Uterus (tissue), 2 donors: Measurements from ENCODE around the gene TAF11L13.

Source experiments
- POLR2A ChIP-seq, 2 donors: fragments of 450-650 bp; IDR thresholded peaks; one replicate each; pipeline ENCODE4 v1.6.1; 2016; ENCODE audit warnings: antibody characterized with exemption in 2 of 2, mild to moderate bottlenecking in 1 of 2, moderate library complexity in 1 of 2
- TF ChIP-seq, protein P1 (sequence below), 4 experiments: fragments of 200-600 bp in 2 of 4; fragments of 450-650 bp in 2 of 4; sonication (generic) in 2 of 4; IDR thresholded peaks; one replicate each; pipeline ENCODE4 v1.5.1; 2016 to 2019; ENCODE audit warnings: antibody characterized with exemption in 4 of 4, mild to moderate bottlenecking in 2 of 4, moderate library complexity in 1 of 4

- TF ChIP-seq, protein P1, sequence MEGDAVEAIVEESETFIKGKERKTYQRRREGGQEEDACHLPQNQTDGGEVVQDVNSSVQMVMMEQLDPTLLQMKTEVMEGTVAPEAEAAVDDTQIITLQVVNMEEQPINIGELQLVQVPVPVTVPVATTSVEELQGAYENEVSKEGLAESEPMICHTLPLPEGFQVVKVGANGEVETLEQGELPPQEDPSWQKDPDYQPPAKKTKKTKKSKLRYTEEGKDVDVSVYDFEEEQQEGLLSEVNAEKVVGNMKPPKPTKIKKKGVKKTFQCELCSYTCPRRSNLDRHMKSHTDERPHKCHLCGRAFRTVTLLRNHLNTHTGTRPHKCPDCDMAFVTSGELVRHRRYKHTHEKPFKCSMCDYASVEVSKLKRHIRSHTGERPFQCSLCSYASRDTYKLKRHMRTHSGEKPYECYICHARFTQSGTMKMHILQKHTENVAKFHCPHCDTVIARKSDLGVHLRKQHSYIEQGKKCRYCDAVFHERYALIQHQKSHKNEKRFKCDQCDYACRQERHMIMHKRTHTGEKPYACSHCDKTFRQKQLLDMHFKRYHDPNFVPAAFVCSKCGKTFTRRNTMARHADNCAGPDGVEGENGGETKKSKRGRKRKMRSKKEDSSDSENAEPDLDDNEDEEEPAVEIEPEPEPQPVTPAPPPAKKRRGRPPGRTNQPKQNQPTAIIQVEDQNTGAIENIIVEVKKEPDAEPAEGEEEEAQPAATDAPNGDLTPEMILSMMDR (IDR thresholded peaks at IDR 0.05): no peak
- TF ChIP-seq POLR2A (IDR thresholded peaks at IDR 0.05): no peak
Measured at GRCh38 chr5:17680737-17681136, 48.8 kb downstream of the TAF11L13 start.
